Hematopoietic multipotent progenitor cell treated with erythropoietin and hydrocortisone succinate and interleukin-3 and kit ligand, for 8 days (in vitro differentiated cells): Measurements from ENCODE around the gene MGAT4D.
A peak's percentile ranks its signal among the peaks of the same experiment; 100 is the strongest.
"Not testable (repeated sequence)": the region's sequence is repeated elsewhere in the genome, so short reads cannot be mapped to it uniquely, and the experiment has no call there.

Source experiments
- DNase-seq: peaks from one replicate; pipeline ENCODE4 v3.0.0-alpha.2; 2015

The MGAT4D gene

DNA sequence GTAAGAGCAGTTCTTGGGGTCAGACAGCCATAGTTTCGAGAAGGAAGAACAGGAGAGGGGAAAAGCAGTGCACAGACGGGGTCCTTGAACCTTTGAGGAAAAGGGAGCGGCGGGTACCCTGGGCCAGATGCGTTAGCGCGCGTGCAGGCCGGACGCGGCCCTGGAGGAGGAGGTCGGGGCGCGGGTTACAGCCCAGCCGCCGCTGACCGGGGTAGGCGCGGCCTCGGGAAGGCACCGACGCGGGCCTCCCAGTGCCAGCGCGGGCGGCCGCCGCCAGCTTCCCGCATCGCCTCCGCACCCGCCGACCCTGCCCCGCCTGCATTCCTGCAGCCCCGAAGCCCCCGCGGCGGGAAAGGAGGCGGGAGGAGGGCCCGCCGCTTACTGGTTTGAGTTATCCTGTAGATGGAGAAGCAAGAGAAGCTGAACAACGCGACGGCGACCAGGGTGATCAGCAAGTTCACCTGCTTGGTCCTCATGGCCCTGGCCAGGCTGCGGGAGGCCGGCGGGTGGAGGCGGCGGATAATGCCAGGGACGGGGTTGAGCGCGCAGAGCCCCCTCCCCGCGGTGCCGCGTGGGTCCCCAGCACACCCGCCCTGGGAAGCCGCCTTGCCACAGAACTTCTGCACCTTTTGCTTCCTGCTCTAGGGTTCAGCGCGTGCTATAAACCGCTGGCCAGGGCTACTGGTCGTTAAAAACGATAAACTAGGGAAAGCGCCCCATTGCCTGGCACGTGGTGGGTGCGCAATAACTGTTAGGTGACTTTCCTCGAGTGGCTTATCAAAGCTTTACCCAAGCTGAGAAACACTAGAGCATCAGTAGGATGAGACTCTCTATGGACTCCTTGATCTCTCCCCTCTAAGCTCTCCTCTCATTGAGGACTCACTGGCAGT lies at the start of gene MGAT4D:
Gene MGAT4D, minus strand, starts transcription at position 547 of the 890 bp plus-strand sequence. Its CDS starts 71 bp downstream, at position 476.
- DNase-seq: no peak

DNA sequence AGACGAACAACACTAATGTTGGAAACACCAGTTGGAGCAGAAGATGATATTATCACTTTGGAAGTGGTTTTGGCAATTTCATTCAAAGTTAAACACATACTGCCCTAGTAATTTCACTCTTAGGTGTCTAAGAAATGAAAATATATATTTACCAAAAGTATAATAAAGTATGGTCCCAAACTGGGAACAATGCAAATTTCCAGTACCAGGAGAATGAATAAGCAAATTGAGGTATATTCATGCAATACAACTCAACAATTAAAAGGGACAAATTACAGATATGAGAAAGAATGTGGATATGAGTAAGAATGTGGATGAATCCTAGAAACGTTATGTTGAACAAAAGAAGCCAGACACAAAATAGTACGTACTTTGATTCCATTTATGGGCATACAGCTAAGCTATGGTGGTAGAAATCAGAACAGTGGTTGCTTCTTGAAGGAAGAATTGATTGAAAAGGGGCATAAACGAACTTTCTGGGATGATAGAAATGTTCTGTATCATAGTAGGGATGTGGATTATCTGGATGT lies 35.9 kb upstream of the MGAT4D start:
- no peak for DNase-seq

DNA sequence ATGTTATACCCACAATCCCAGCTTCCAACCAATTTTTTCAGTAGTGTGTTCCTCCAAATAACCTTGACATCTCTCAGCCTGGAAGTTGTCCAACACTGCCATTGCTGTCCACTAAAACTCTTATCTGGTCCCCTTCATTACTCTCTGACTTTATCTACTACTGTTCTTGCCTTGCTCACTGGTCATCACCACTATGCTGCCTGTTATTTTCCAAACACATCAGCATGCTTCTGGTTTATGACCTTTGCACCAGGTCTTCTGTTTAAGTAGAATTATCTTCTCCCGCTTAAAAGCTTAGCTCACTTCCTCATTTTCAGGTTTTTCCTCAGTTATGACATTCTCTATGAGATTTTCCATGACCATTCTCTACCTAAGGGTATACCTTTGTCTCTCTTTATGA lies 31.3 kb upstream of the MGAT4D start:
- peak; percentile 7 for DNase-seq

DNA sequence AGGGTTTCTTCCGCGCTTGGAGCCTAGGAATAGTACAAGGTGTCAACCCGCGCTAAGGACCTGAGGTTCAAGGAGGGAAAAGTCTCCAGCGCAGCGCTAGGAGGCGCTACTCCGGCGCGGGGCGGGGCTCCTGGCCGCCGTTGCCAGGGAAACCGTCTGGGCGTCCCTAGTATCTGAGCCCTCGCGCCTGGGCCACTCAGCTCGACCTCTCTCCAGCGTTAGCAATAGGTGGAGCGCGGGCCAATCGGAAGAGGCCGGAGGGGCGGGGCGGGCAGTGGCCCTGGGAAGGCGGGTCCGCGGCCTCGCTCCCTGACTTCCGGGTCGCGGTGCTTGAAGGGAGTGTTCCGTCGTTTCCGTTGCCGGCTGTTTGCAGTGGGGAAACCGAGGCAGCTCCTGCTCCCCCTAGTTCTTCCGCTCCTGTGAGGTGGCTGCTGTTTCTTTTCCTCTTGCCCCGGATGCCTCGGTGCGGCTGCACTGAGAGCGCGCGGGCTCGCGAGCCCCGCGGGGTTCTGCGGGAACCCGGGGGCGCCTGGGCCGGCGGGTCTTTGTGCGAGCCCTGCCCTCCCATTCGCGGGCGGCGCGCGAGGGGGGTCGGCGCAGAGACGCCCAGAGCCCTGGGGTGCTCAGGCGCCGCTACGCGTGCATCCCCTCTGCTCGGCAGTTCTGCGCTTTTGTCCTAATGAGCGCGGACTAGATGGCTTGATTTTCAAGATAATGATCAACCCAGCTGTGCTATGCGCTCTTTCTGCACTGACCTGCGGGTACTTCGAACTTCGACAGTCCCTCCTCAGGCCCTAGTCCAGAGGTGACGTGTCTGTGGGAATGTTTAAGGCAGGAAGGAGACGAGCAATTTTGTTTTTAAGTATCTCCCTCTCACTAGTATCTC lies 26.0 kb upstream of the MGAT4D start, which contains the start of gene ELMOD2:
Gene ELMOD2, plus strand, starts transcription at position 312 of the 886 bp plus-strand sequence. CDS start 1,261 bp downstream, outside the sequence.
- DNase-seq: peak; percentile 97

DNA sequence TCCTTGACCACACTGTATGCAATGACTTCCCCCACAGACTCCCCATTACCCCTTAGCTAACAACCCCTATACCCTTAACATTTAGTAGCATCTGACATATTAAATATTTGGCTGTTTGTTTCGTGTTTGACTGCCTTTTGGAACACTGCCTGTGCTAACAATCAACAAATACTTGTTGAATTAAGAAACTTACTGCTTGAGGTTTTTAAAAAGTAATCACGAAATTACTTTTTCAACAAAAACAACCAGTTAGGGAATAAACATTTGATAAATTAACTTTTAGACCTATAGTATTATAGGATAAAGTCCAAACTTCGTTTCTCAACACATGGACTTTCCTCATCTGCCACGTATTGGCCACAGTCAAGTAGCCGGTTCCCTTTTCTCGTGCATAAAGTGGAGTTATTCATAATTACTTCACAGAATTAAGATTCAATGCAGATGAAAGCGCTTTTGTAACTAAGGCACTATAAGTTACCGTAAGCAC lies 25.3 kb upstream of the MGAT4D start:
- DNase-seq: no peak

DNA sequence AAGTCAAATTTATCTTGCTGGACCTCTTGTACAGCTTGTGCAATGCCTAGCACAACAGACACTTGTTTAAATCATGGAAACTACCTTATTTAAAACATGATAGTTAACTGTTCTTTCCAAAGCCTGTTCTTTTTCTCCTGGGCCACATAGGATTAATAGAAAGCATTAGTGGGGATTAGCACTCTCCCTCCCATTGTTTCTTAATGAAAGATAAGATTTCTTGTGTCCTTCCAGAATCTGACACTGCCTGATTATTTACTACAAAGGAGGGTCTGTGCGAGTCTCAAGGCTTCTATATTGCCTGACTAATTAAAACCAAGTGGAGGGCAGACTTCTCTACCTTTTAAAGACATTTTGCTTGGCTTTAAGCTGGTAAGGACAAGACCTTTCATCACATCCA lies 17.3 kb upstream of the MGAT4D start:
- DNase-seq: no peak

DNA sequence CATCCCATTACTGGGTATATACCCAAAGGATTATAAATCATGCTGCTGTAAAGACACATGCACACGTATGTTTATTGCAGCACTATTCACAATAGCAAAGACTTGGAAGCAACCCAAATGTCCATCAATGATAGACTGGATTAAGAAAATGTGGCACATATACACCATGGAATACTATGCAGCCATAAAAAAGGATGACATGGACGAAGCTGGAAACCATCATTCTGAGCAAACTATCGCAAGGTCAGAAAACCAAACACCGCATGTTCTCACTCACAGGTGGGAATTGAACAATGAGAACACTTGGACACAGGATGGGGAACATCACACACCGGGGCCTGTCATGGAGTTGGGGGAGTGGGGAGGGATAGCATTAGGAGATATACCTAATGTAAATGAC lies 15.7 kb upstream of the MGAT4D start:
- DNase-seq: not testable (repeated sequence)

DNA sequence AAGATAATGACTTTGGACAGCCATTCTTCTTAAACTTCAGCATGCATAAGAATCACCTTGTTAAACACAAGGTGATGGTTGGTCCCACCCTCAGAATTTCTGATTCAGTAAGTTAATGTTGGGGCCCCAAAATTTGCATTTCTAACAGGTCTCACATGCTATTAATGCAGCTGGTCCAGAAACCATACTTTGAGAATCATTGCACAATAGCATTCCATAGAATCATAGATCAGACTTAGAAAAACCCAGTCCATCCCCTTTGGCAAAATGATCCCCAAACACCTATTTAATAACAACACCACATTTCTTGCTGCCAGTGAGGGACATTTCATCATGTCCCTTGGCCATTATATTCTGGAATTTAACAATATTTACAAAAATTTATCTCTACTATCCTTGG lies 6.2 kb upstream of the MGAT4D start:
- no peak for DNase-seq

DNA sequence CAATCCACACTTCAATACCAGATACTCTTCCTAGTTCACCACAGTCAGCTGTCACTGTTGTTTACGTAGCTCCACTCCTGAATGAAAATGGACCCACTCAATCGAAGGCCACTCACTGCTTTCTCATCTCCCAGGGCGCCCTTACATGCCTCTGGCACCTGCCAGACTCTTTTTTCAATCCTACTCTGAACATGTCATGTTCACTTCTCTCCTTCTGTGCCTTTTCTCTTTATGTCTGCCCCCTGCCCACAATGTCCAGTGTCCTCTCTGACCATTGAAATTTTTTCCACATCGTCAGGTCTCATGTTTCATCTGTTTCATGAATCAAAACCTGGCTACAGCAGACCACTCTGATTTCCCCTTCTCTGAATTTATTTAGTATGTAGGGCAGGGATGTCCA lies 1.3 kb upstream of the MGAT4D start:
- DNase-seq: no peak

DNA sequence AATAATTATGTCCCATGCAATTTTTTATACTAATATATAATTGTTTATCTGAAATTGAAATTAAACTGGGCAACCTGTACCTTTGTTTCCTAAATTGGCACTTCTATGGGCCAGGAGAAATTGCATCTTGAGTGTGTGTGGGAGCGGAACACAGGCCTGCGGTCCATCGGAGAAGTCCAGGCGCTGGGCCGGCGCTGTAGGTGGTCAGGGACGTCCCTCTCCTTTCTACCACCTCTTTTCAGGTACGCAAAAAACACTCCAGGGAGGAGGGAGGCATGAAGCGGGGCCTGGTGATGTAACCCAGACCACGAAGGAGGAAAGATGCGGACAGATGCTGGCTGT lies 717 bp downstream of the MGAT4D start:
- no peak for DNase-seq

DNA sequence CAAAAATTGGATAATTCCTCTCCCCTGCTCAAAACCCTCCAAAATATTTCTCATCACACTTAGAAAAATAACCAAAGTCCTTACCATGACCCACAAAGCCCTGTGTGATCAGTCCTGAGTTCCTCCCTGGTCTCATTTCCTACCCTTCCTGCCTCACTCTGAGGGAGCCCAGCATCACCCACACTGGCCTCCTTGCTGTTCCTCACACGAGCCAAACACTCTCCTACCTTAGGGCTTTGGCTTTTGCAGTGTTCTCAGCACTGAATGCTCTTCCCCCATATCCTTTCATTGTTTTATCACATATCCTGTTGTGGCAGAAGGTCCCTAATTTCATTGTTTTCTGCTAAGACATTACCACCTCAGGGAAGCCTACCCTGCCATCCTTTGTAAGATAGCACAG lies 12.2 kb downstream of the MGAT4D start:
- DNase-seq: no peak

DNA sequence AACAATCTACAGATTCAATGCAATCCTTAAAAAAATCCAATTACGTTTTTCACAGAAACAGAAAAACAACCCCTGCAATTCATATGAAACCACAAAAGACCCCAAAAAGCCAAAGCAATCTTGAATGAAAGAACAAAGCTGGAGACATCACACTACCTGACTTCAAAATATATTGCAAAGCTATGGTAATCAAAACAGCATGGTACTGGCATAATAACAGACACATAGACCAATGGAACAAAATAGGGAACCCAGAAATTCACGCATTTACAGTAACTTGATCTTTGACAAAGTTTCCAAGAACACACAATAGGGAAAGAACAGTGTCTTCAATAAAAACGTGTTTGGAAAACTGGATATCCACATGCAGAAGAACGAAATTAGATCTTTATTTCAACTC lies 14.6 kb downstream of the MGAT4D start:
- no peak for DNase-seq

DNA sequence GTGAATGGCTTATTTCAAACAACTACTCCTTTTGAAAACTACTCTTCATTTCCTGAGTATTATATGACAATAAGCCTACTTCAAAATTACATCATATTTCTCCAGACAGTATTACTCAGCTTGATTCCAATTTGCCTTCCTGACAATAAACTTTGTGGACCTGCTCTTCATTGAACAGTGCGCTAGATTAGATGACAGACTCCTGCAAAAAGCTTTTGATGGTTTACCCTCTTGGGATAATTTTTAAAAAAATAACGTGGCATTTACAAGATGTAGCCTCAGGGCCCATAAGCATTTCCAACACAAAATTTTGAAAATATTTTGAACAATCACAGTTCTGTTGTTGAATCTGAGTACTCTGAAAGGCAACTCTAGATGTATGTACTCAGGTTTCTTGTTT lies 25.9 kb downstream of the MGAT4D start:
- no peak for DNase-seq

DNA sequence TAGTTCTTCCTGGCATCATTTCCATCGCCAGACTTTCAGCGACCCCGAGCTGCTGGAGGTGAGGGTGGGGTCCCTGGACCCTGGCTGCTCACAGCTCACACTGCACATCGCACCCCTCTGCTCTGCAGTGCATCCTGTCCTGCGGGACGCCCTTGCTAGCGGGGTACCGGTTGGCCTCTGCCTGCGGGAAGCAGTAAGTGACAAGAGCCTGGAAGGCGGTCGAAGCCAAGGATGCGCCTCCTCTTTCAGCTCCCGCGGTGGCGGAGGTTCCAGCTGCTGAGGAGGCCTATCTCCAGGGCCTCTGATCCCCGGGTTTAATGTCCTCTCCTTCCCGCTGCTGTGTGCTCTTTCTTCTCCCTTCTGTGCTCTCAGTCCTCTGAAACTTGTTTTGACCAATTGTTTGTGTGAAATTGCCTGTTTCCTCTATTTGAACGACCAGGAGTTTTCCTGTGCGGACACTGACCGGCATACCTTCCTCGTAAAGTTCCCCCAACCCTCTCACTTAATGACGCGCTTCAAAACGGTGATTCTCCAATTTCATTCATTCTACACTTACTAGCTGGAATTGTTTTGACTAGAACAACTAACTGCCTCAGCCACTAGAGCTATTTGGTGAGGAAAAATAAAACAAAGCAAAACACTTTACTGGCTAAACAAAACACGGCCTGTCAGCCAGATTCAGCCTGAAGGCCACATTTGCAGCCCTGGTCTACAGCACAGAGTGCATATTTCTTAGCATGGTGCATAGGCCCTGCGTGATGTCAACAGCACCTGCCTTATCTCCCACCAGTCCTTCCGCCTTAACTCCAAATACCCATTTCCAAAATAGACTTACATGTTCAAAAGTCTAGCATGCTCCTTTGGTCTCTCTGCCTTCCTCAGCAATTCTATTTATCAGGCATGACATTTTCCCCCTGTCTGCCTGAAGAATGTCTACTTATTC lies 28.0 kb downstream of the MGAT4D start:
- DNase-seq: no peak

DNA sequence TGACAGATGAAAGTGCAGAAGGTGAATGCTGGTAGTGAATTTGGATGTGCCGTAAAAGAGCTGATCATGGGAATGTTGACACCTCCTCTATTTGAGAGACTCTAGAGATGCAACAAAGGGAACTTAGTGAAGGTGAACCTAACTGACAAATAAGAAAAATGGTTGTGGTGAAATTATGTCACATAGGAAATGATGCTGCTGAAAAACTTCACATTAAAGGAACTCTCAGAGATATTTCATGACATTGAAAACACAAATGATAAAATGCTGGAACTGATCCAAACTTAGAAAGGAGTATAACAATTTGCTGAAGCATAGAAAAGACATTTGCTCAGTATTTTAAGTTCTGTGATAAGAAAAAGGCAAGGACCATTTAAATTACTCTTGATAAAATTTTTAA lies 31.9 kb downstream of the MGAT4D start:
- no peak for DNase-seq

DNA sequence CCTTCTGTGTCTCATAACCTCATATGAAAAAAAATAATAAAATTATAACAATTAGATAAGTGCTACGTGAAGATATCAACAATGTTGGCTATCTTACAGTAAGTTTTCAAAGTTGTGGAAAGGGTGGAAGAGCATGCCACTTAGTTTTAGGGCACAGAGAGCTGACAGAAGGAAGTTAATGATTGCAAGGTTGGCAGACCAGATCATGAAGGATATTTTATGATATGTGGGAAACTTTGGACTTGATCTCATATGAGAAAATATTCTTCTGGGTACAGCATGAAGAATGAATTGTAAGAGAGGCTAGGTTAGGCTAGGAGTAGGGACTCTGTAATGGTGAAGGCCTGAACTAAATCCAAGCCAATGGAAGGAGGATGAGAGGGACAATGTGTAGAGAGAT lies 34.5 kb downstream of the MGAT4D start:
- DNase-seq: no peak

DNA sequence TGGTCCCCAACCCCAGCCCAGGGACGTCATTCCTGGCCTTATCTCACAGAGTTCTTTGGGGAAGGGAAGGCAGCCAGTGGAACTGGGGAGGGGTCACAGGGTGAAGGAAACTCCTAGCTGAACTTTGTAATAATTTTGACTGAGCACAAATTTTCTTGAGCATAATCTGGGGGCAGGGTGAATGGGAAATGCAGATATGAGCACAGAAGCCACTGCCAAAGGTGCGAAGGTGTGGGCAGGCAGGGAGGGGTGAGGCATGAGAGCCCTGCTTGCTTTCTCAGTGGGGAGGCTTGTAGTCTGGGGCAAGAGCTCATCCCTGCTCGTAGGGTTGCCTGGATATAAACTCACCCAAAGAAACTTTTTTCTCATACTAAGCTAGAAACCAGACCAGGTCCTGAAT lies 34.9 kb downstream of the MGAT4D start:
- DNase-seq: no peak

DNA sequence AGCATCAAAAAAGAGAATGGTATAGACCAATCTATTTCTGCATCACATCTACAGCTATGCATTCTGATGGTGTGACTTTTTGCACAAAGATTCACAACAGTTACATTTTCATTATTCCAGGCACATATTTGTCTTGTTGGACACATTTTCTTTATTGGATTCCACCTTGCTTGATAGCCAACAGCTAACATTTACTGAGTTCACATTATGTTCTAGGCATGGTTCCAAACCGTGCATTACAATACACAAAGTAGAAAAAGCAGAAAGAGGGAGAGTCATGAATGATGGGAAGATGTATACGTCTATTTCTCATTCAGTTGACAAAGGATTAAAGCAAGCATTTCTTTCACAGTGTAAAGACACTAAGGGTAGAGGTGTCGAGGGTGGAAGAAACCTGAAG lies 47.7 kb downstream of the MGAT4D start:
- DNase-seq: no peak

DNA sequence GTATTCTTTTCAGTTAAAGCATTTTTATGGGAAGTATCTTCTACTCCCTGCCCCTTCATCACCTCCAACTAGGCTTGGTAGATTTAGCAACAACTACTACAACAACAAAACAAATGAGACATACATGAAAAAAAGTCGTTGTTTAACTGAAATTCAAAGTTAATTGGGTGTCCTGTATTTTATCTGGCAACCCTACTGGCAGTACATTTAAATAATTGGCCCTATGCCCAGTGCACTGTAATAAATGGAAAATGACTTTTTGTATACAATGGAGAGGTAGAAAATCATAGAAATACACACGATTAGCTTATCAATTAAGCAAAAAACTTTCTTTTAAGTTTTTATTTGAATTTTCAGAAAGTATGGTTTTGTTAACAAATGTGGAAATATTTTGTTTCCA lies 49.3 kb downstream of the MGAT4D start:
- DNase-seq: peak; percentile 6

DNA sequence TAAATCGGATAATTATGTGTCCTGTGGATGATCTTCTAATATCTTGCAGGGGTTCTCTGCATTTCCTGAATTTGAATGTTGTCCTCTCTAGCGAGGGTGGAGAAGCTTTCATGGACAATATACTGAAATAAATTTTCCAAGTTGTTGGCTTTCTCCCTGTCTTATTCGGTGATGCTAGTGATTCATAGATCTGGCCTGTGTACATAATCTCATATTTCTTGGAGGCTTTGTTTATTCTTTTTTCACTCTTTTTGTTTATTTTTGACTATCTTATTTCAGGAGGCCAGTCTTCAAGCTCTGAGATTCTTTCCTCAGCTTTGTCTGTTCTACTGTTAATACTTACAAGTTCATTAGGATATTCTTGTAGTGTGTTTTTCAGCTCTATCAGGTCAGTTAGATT lies 49.9 kb downstream of the MGAT4D start:
- no peak for DNase-seq

DNA sequence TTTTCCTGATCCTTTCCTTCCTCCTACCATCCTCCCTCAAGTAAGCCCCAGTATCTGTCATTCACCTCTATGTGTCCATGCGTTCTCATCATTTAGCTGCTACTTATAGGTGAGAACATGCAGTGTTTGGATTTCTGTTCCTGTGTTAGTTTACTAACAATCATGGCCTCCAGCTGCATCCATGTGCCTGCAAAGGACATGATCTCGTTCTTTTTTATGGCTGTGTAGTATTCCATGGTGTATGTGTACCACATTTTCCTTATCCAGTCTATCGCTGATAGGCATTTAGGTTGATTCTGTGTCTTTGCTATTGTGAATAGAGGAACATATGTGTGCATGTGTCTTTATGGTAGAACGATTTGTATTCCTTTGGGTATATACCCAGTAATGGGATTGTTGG lies 53.7 kb downstream of the MGAT4D start:
- not testable (repeated sequence) for DNase-seq

DNA sequence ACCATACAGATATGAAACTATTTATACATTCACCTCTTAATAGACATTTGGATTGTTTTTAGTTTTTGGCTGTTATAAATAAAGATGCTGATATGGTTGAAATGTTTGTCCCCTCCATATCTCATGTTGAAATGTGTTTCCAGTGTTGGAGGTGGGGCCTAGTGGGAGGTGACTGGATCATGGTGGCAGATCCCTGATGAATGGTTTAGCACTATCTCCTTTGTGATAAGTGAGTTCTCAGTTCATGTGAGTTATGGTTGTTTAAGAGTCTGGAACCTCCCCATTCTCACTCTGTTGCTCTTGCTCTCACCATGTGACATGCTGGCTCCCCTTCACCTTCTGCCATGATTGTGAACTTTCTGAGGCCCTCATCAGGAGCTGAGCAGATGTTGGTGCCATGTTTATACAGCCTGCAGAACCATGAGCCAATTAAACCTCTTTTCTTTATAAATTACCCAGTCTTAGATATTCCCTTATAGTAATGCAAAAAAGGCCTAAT lies 58.4 kb downstream of the MGAT4D start:
- no peak for DNase-seq
